ENCODE results near the gene NPR2.

DNA sequence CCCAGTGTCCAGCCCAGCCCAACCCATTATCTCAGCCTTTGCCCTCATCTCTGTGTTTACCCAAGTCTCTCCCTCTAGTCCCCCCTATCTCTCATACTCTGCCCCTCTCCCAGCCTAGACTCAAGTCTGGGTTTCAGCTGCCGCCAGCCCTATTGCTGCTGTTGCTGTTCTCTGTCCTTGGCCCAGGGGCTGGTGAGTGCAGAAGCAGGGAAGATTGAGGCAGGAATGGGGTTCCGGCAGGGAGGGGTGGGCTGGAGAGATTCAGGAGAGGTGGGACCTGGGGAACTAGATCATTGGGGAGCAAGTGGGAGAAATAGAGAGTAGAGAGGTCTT, 38.3 kb downstream of the NPR2 start:
- TF ChIP-seq POLR2AphosphoS5 (IDR thresholded peaks at IDR 0.05) (no peak), EP300 (IDR thresholded peaks at IDR 0.05; ENCODE audit: low read depth) (no peak)
- TF ChIP-seq, protein P1, sequence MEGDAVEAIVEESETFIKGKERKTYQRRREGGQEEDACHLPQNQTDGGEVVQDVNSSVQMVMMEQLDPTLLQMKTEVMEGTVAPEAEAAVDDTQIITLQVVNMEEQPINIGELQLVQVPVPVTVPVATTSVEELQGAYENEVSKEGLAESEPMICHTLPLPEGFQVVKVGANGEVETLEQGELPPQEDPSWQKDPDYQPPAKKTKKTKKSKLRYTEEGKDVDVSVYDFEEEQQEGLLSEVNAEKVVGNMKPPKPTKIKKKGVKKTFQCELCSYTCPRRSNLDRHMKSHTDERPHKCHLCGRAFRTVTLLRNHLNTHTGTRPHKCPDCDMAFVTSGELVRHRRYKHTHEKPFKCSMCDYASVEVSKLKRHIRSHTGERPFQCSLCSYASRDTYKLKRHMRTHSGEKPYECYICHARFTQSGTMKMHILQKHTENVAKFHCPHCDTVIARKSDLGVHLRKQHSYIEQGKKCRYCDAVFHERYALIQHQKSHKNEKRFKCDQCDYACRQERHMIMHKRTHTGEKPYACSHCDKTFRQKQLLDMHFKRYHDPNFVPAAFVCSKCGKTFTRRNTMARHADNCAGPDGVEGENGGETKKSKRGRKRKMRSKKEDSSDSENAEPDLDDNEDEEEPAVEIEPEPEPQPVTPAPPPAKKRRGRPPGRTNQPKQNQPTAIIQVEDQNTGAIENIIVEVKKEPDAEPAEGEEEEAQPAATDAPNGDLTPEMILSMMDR (IDR thresholded peaks at IDR 0.05) = no peak

Measured in transverse colon (tissue), 4 donors.